Smooth muscle cell of the umbilical artery (primary cell): ENCODE data around the gene MYO7A. TPM values are rescaled to one million over a fixed set of nuclear protein-coding genes. Genes with fewer than 3 reads are reported as not detected.

Experiments used
- total RNA-seq: library from RNA; depleted of rRNA; stranded (reverse); fragments of >200 nt; gene quantifications from 2 replicates; pipeline ENCODE4 v1.2.3, GENCODE V29; 2014

MYO7A gene
- total RNA-seq: under 0.01 and 0.18 TPM in 2 replicates

GRCh38 chr11:77127920-77128691 lies at the start of gene MYO7A:
TSS of gene MYO7A (plus strand) at chr11:77128246. CDS start at chr11:77130635, 2,389 bp downstream.

GRCh38 chr11:77102246-77103210 lies 25.5 kb upstream of the MYO7A start, which contains the start of gene OMP:
TSS of gene OMP (plus strand) at chr11:77102840. CDS start at chr11:77102840, 0 bp downstream.

Other genes with a start within 250 kb of the MYO7A start
- not detected in 2 replicates for gene B3GNT6, start 93.8 kb upstream of the MYO7A start, total RNA-seq
- 10.1 and 27.5 TPM in 2 replicates for gene CAPN5, start 61.3 kb upstream of the MYO7A start, total RNA-seq
- gene OMP, start 25.4 kb upstream of the MYO7A start, total RNA-seq: 1.2 and 1.5 TPM in 2 replicates
- gene GDPD4, start 173.4 kb downstream of the MYO7A start, total RNA-seq: 0.69 TPM in 1 of 2 replicates, not detected in the other